Stimulated activated CD4-positive, alpha-beta T cell treated with anti-CD3 and anti-CD28 coated beads, Interleukin-1b, Interleukin-23, amount 100 ng/mL, for 1 hour (primary cell): Measurements from ENCODE around the gene SLC39A2.
"Not testable (repeated sequence)": the region's sequence is repeated elsewhere in the genome, so short reads cannot be mapped to it uniquely, and the experiment has no call there.

Source experiments
- DNase-seq, 2 donors: peaks; one replicate each; pipeline ENCODE4 v3.0.0-alpha.2; 2020; ENCODE audit warnings: low read depth in 2 of 2

SLC39A2 gene

GRCh38 chr14:21025371-21026273, 26.5 kb downstream of the SLC39A2 start:
- DNase-seq, result no peak

- no peak for DNase-seq
These were observed 27.3 kb downstream of the SLC39A2 start for GRCh38 chr14:21026274-21026987.

GRCh38 chr14:21026988-21027315, 27.9 kb downstream of the SLC39A2 start:
- no peak for DNase-seq

- no peak for DNase-seq
These were observed 30.8 kb downstream of the SLC39A2 start, which contains the start of gene TPPP2 for GRCh38 chr14:21029917-21030316. TPPP2 (plus strand) TSS chr14:21030217; CDS start chr14:21030582, 365 bp downstream.

GRCh38 chr14:21030531-21030930, 31.4 kb downstream of the SLC39A2 start:
- DNase-seq, result no peak

- DNase-seq, result no peak
These were observed 33.4 kb downstream of the SLC39A2 start for GRCh38 chr14:21032326-21033132.

- no peak for DNase-seq
These were observed 34.1 kb downstream of the SLC39A2 start for GRCh38 chr14:21033133-21033698.

- DNase-seq, result no peak
These were observed 35.6 kb downstream of the SLC39A2 start, which contains the start of gene RNASE13 for GRCh38 chr14:21034707-21035106. RNASE13 (minus strand) TSS chr14:21034807; CDS start chr14:21034288, 519 bp downstream.

GRCh38 chr14:21036751-21037150, 37.7 kb downstream of the SLC39A2 start:
- DNase-seq, result no peak

- DNase-seq, result no peak
These were observed 38.1 kb downstream of the SLC39A2 start for GRCh38 chr14:21037156-21037555.

- DNase-seq, result no peak
These were observed 39.6 kb downstream of the SLC39A2 start for GRCh38 chr14:21038441-21039422.

GRCh38 chr14:21039585-21040369, 40.7 kb downstream of the SLC39A2 start:
- DNase-seq, result no peak

- no peak for DNase-seq
These were observed 41.4 kb downstream of the SLC39A2 start for GRCh38 chr14:21040370-21040925.

GRCh38 chr14:21040941-21041340, 41.8 kb downstream of the SLC39A2 start:
- not testable (repeated sequence) for DNase-seq

GRCh38 chr14:21041676-21042433, 42.8 kb downstream of the SLC39A2 start, which contains the start of gene RNASE7:
RNASE7 (plus strand) TSS chr14:21042362; CDS start chr14:21042993, 631 bp downstream.
- no peak for DNase-seq

- DNase-seq, result no peak
These were observed 43.8 kb downstream of the SLC39A2 start for GRCh38 chr14:21042918-21043317.

- no peak for DNase-seq
These were observed 44.4 kb downstream of the SLC39A2 start for GRCh38 chr14:21043387-21043973.
